HG03439 (cell line): ENCODE results near the gene FOSB.
"Not testable (repeated sequence)": the region's sequence is repeated elsewhere in the genome, so short reads cannot be mapped to it uniquely, and the experiment has no call there.

Experiments
- ATAC-seq: cut with Tn5 transposase; IDR thresholded peaks from one replicate; pipeline ENCODE4 v1.9.1; 2021; ENCODE audit warnings: mild to moderate bottlenecking, moderate library complexity; ENCODE audit not compliant: unreplicated experiment

The FOSB gene

GRCh38 chr19:45503909-45504308 lies 36.1 kb downstream of the FOSB start:
- ATAC-seq = no peak

- ATAC-seq = no peak
Observed at GRCh38 chr19:45505151-45505995, 37.6 kb downstream of the FOSB start.

GRCh38 chr19:45505996-45506245 lies 38.1 kb downstream of the FOSB start:
- no peak for ATAC-seq

DNA sequence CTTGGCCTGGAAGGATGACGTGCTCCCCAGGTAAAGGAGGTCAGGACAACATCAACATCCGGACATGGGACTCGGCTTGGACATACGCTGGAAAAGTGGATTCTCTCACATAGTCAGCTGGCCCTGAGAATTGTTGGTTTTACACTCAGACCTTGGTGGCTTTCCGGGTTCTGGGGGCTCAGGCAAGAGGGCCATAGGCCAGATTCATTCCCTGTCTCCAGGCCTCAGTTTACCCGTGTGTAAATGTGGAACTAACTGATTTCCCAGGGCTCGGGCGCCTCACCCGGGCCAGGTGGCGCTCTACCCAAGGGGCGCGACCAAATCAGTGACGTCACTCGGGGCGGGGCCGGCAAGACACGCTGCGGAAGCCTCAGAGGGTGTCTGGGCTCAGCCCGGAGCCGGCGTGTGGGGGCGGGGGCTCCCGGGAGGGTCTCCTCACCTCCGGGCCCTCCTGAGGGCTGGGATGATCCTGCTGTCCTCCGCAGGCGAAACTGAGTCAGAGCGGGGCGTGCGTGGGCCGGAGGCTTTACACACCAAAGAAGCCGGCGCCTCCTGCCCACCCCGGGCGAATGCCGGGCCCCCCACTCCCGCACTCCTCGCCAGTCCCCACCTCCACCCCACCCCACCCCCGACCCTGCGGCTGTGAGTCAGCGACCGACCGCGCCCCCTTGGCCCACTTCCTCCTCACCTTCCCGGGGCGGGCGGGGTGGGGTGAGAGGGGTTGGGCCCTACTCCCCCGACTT lies 38.6 kb downstream of the FOSB start:
- ATAC-seq = peak; percentile 61

DNA sequence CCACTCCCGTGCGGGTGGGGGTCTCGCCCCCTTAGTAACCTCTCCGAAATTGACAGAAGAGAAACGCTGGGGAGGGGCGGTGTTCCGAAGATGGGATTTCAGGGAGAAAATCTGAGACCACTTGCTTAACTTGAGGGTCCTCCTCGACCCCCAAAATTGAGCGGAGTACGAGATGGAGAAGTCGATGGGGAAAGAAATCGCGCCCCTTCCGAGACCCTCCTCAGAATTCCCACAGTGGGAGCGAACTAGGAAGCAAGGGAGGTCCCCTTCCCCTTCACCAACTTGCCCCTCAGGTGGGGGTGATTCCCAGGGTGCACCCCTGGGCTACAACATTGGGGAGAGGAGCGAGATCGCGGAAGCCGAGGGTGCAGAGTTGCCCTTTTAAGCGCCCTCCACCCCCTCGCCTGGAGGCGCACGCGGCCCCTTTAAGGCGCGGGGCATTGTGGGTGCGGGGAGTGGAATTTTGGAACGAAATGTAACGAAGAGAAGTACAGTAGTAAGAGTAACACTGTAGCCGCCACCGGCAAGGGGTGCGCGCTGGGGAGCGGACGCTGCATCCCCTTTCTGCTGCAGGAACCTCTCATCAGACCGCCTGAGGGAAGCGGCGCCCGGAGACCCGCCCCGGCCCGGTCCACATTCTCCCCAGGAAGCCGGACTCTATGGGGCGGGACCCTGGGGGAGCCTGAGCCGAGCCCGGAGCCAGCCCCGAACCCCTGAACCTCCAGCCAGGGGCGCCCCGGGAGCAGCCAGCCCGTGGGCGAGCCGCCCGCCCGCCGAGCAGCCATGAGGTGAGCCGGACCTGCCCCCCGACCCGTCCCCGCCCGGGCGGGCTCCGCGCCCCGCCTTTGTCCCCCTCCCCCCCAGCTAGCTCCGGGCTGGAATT lies 39.4 kb downstream of the FOSB start, which contains the start of gene VASP:
Gene VASP (plus strand): TSS at position 491 of the 883 bp plus-strand sequence. CDS start 293 bp downstream, at position 784.
- ATAC-seq = peak; percentile 54

GRCh38 chr19:45507872-45508416 lies 40.1 kb downstream of the FOSB start:
- ATAC-seq = no peak

DNA sequence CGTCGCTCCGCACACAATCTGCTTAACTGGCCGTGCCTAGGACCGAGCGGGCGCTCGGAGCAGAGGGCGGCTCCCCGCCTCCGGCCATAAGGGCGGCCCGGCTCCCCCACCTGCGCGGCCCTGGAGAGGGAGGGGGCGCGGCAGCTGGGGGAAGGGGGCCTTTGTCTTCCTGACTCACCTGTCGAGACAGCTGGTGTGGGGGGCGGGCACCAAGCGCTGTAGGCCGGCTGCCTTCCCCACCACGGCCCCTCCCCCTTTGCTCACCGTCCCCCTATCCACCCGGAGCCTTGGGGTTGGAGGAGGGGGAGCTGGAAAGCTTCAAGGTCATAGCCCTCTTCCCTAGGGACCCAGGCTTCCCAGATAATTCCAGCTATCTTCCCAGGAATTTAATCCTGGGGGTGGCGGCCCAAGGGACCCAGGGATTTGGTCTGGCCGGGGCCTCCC lies 40.6 kb downstream of the FOSB start:
- no peak for ATAC-seq

DNA sequence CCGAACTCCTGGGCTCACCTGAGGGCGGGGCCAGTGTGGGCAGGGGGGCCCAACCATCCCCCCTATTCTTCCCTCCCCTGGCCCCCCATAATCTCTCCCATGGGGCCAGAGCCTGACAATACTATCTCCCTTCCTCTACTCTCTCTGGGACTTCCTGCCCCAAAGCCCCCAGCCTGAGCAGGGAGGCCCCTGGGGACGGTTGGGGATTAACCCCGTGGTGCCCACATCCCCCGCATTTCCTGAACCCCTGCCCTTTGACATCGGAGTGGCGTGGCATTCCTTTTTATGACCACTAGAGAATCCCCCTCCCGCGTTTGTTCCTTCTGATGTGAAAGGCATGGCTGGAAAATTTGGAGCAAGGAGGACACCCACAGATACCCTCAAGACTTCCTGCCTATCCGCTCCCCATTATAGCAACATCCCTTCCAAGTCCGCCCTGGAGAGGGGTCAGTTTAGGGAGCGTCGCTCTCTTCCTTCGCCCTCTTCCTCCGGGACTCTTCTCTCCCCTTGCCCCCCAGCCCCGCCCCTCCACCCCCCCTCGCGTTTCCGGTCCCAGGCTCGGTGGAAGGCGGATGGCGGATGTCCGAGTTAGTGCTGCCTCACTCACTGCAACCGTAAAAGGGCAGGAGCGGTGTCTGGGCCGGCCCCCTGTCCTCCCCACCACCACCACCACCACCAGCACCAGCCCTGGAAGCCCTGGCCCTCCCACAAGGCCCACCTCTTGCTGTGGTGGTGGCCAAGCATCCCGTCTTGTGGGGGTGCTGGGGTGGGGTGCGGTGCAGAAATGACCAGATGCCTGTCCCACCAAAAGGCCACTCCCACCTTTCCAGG lies 41.3 kb downstream of the FOSB start:
- ATAC-seq = no peak

DNA sequence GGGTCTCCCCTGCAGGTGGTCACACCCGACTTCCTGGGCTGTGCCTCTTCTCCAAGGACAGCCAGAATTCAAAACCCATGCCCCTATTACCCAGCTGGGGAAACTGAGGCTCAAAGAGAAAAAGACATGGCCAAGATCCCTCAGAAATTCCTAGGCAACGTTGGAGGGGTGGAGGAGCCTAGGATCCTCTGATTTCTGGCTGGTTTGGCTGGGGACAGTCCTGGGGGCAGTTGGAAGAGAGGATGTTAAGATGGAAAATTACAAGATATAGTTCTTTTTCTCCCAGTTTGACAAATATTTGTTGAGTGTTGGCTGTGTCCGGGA lies 41.9 kb downstream of the FOSB start:
- no peak for ATAC-seq

DNA sequence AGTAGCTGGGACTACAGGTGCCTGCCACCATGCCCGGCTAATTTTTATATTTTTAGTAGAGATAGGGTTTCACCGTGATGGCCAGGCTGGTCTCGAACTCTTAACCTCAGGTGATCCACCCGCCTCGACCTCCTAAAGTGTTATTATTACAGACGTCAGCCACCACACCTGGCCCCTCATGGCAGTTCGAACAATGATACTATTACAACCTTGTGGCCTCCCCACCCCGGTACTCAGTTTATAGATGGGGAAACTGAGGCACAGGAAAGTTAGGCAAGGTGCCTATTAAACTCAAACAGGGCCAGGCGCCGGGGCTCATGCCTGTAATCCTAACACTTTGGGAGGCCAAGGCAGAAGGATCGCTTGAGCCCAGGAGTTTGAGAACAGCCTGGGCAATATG lies 42.6 kb downstream of the FOSB start:
- not testable (repeated sequence) for ATAC-seq

DNA sequence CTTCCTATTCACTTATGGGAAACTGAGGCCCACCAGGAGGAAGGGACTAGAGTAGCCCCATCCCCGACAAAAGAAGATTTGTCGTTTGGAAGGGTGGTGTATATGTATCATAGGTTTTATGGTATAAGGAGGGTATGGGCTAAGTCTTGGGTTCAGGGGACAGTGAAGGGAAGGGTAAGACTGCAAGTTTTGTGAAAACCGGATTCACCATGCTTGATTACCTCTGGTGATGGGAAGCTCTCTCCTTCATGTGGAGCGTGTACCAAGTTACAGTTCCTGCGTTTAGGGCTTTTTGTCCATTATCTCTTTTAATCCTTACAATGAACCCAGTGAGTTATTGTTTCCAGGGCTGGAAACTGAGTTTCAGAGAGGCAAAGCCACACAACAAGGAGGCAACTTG lies 43.3 kb downstream of the FOSB start:
- ATAC-seq = no peak

DNA sequence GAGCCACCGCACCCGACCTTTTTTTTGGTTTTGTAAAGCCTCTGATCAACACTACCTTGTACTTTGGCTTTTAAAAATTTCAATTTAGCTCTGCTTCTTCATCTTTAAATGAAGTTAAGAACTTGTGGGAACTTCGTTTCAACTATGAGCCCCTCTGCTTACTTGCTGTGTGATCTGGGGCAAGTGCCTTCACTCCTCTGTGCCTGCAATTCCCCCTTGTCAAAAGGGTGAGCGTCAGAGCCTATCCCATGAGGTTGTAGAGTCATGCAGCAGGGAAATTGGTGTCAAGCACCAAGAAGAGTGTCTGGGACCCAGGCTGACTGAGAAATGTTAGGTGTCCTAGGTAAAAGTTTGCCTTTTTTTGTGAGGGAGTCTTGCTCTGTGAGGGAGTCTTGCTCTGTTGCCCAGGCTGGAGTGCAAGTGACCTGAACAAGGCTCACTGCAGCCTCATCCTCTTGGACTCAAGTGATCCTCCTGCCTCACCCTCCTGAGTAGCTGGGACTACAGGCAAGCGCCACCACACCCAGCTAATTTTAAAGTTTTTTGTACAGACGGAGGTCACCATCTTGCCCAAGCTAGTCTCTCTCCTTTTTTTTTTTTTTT lies 45.2 kb downstream of the FOSB start:
- no peak for ATAC-seq

DNA sequence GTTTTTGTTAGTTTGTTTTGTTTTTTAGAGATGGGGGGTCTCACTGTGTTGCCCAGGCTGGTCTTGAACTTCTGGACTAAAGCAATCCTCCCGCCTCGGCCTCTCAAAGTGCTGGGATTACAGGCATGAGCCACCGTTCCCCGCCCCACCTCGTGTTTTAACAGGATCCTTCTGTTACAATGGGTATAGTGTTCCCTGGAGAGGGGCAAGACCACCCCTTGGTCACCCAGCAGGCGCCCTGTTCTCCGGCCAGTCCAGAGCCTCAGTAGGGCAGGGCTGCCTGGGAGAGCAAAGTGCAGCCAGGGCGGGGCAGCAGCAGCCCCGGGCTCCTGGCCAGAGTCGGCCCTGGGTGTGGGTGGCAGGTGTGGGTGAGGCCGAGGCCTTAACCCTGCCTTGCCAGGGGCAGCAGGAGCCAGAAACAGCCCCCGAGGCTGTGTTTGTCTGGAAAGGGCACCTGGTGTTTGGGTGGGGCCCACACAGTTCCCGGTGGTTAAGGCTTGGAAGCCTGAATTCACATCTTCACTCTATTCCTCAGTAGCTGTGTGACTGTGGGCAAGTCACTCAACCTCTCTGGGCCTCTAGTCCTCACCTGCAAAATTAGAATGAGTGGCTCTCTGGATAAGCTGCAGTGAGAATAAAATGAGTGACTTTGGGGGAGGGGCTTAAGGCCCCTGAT lies 46.7 kb downstream of the FOSB start:
- no peak for ATAC-seq

- ATAC-seq = no peak
Observed at GRCh38 chr19:45515081-45515624, 47.4 kb downstream of the FOSB start.

DNA sequence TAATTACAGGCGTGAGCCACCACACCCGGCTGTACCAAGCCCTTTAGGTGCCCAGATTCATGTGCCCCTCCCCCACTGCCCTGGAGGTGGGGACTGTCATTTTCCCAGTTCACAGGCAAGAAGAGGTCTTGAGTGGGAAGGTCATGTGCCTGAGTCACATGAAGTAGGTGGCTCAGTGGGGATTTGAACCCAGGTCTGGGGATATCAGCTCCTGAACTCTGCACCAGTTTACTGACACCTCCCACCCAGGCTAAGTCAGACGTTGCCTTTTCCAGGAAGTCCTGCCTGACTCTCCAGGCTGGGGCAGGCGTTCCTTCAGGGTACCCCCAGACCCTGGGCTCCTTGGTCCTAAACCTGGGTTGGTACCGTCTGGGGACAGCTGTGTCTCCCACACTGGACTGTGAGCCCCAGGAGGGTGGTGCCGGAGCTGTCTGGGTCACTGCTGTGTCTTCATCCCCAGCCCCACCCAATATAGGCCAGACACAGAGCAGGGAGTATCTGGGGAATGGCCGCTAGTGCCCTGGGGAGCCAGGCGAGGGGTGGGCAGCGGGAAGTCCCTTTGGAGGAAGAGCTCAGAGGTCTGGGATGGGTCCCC lies 48.1 kb downstream of the FOSB start:
- ATAC-seq = no peak

DNA sequence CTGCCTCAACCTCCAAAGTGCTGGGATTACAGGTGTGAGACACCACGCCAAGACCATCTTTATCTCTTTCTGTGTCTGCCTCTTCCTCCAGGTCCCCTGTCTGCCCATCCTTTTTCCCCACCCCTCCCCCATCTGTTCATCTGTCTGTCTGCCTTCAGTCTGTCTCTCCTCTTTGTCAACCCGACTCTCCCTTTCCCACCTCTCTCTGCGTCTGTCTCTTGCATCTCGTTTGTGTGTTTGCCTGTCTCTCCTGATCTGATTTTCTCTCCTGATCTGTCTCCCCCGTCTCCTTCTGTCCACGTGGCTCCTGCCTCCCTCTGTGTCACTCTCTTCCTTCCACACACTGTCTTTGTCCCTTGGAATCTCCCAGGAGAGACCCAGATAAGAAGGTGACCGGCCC lies 49.4 kb downstream of the FOSB start:
- ATAC-seq = no peak

GRCh38 chr19:45517641-45518468 lies 50.1 kb downstream of the FOSB start:
- no peak for ATAC-seq

- ATAC-seq = no peak
Observed at GRCh38 chr19:45518469-45518826, 50.7 kb downstream of the FOSB start.
